WTC11 (cell line): ENCODE results near the gene CACNA2D3. TPM values are rescaled to one million over a fixed set of nuclear protein-coding genes. Genes with fewer than 3 reads are reported as not detected.

Experiments used
- ATAC-seq: fragments of 200-7000 bp; cut with Tn5 transposase; 2 replicates; pipeline ENCODE4 v1.10.0; 2021; ENCODE audit warnings: mild to moderate bottlenecking, moderate library complexity
- CTCF ChIA-PET: fragments of 300-600 bp; sonication (Branson Sonifier 250); formaldehyde crosslinking; loops from one replicate; lab custom pipeline; 2021; ENCODE audit warnings: antibody characterized with exemption; lab: Charles Lee
- POLR2A ChIA-PET: fragments of 350-600 bp; sonication (Branson Sonifier 250); formaldehyde crosslinking; loops from one replicate; lab custom pipeline; 2021; ENCODE audit warnings: antibody characterized with exemption; lab: Charles Lee
- DNase-seq: peaks from one replicate; pipeline ENCODE4 v3.0.0; 2021; ENCODE audit warnings: low spot score
- H3K27ac Mint-ChIP-seq: 2 replicates; pipeline ENCODE4 v1.8.0; 2021; ENCODE audit warnings: mixed read lengths
- H3K27me3 Mint-ChIP-seq: 2 replicates; pipeline ENCODE4 v1.8.0; 2021; ENCODE audit warnings: low read depth, mild to moderate bottlenecking, moderate library complexity, mixed read lengths
- H3K36me3 Mint-ChIP-seq: 2 replicates; pipeline ENCODE4 v1.8.0; 2021; ENCODE audit warnings: mixed read lengths
- H3K4me1 Mint-ChIP-seq: 2 replicates; pipeline ENCODE4 v1.8.0; 2022; ENCODE audit warnings: mixed read lengths
- H3K4me3 Mint-ChIP-seq: 2 replicates; pipeline ENCODE4 v1.8.0; 2021; ENCODE audit warnings: mild to moderate bottlenecking, moderate library complexity, mixed read lengths
- H3K9me3 Mint-ChIP-seq: 2 replicates; pipeline ENCODE4 v1.8.0; 2021; ENCODE audit warnings: mixed read lengths
- ATF3 ChIP-seq: sonication (generic); formaldehyde crosslinking; conservative IDR thresholded peaks from 2 replicates; pipeline ENCODE4 v1.8.1; 2022; ENCODE audit warnings: mild to moderate bottlenecking, missing genetic modification reagents
- CBFB ChIP-seq: sonication (generic); formaldehyde crosslinking; IDR thresholded peaks from 2 replicates; pipeline ENCODE4 v1.8.1; 2022; ENCODE audit warnings: mild to moderate bottlenecking, low read depth, missing genetic modification reagents
- CDX4 ChIP-seq: fragments of 250-450 bp; sonication (Bioruptor Pico); IDR thresholded peaks from 2 replicates; pipeline ENCODE4 v1.9.0; 2021; ENCODE audit warnings: moderate library complexity, mild to moderate bottlenecking, inconsistent platforms, borderline replicate concordance
- CREM ChIP-seq: sonication (generic); formaldehyde crosslinking; IDR thresholded peaks from 2 replicates; pipeline ENCODE4 v1.8.1; 2022; ENCODE audit warnings: mild to moderate bottlenecking, missing genetic modification reagents, moderate library complexity
- ELF4 ChIP-seq: sonication (generic); formaldehyde crosslinking; IDR thresholded peaks from 2 replicates; pipeline ENCODE4 v1.8.1; 2022; ENCODE audit warnings: low read depth, mild to moderate bottlenecking, moderate library complexity, missing genetic modification reagents
- ETV6 ChIP-seq: sonication (generic); formaldehyde crosslinking; IDR thresholded peaks from 2 replicates; pipeline ENCODE4 v1.8.1; 2022; ENCODE audit warnings: mild to moderate bottlenecking, missing genetic modification reagents
- FOXK1 ChIP-seq: sonication (generic); formaldehyde crosslinking; IDR thresholded peaks from 2 replicates; pipeline ENCODE4 v1.8.0; 2022; ENCODE audit warnings: mild to moderate bottlenecking, moderate library complexity, missing genetic modification reagents
- HMGA2 ChIP-seq: fragments of 250-450 bp; sonication (Bioruptor Pico); IDR thresholded peaks from 2 replicates; pipeline ENCODE4 v1.4.0; 2021; ENCODE audit warnings: mild to moderate bottlenecking, moderate library complexity
- MXD4 ChIP-seq: fragments of 250-450 bp; sonication (Bioruptor Pico); IDR thresholded peaks from 2 replicates; pipeline ENCODE4 v1.8.0; 2021; ENCODE audit warnings: mild to moderate bottlenecking, moderate library complexity, borderline replicate concordance
- NR1H2 ChIP-seq: sonication (generic); formaldehyde crosslinking; IDR thresholded peaks from 2 replicates; pipeline ENCODE4 v1.9.0; 2021; ENCODE audit warnings: mild to moderate bottlenecking, moderate library complexity, missing genetic modification reagents
- NR2C2 ChIP-seq: sonication (generic); formaldehyde crosslinking; IDR thresholded peaks from 2 replicates; pipeline ENCODE4 v1.8.0; 2022; ENCODE audit warnings: mild to moderate bottlenecking, missing genetic modification reagents
- TCF7 ChIP-seq: sonication (generic); formaldehyde crosslinking; IDR thresholded peaks from 2 replicates; pipeline ENCODE4 v1.8.0; 2022; ENCODE audit warnings: mild to moderate bottlenecking, low read depth, missing genetic modification reagents, moderate library complexity
- TEAD1 ChIP-seq: sonication (generic); formaldehyde crosslinking; IDR thresholded peaks from 2 replicates; pipeline ENCODE4 v1.8.0; 2022; ENCODE audit warnings: mild to moderate bottlenecking, missing genetic modification reagents
- USF2 ChIP-seq: sonication (generic); formaldehyde crosslinking; IDR thresholded peaks from 2 replicates; pipeline ENCODE4 v1.8.1; 2023; ENCODE audit warnings: mild to moderate bottlenecking, missing genetic modification reagents, moderate library complexity
- ZBTB43 ChIP-seq: sonication (generic); formaldehyde crosslinking; IDR thresholded peaks from 2 replicates; pipeline ENCODE4 v1.8.1; 2023; ENCODE audit warnings: mild to moderate bottlenecking, missing genetic modification reagents
- ZNF219 ChIP-seq: sonication (generic); formaldehyde crosslinking; IDR thresholded peaks from 2 replicates; pipeline ENCODE4 v1.8.0; 2023; ENCODE audit warnings: missing genetic modification reagents, mild to moderate bottlenecking, borderline replicate concordance
- ZNF232 ChIP-seq: sonication (generic); formaldehyde crosslinking; IDR thresholded peaks from 2 replicates; pipeline ENCODE4 v1.8.0; 2022; ENCODE audit warnings: mild to moderate bottlenecking, missing genetic modification reagents
- ZNF671 ChIP-seq: fragments of 250-450 bp; sonication (Bioruptor Pico); IDR thresholded peaks from 2 replicates; pipeline ENCODE4 v1.8.0; 2021; ENCODE audit warnings: mild to moderate bottlenecking
- total RNA-seq: library from RNA; stranded (reverse); gene quantifications from 3 replicates; pipeline ENCODE4 v1.2.3, GENCODE V29; 2021
- TF ChIP-seq, protein P1 (sequence below): fragments of 250-450 bp; sonication (Bioruptor Pico); conservative IDR thresholded peaks from 2 replicates; pipeline ENCODE4 v1.9.0; 2021; ENCODE audit warnings: mild to moderate bottlenecking
- TF ChIP-seq, protein P2 (sequence below): fragments of 250-450 bp; sonication (Bioruptor Pico); IDR thresholded peaks from 2 replicates; pipeline ENCODE4 v1.9.0; 2021; ENCODE audit warnings: mild to moderate bottlenecking, borderline replicate concordance

CACNA2D3 gene
- total RNA-seq, 1 experiment from 2014 or later: 5.0 TPM

DNA sequence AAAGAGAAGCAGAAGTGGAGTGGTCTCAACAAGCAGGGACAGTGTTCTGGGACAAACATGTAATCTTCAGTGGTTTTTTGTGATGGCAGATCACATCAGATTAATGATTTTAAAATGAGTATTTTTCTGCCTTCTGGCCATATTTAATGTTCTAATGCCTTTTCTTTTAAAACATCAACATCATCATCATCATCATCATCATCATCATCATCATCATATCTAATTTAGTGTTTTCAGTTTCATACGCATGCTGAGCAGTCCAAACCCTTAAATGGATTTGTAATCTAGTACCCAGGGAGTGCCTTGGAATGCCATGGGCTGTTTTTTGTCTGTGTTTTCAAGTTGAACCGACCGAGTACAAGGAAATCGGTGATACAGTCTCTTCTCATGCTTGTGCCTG lies 68.9 kb downstream of the CACNA2D3 start:
- Mint-ChIP-seq H3K9me3 (peaks cover 24% of the 10 kb centered on the region), H3K4me3 (no peak overlapping the region), H3K4me1 (peaks cover 30% of the 10 kb centered on the region), H3K27ac (no peak overlapping the region), H3K36me3 (0 out of 2 replicates have a peak, but pooled peaks cover 2% of the 10 kb centered on the region), H3K27me3 (no peaks in the 10 kb centered on the region; the same call in 1 of the 2 replicates)
- CTCF ChIA-PET: interaction anchor here (0.7 kb wide), 1 partner anchor 45 kb away, joined by 5 read pairs; no protein-coding TSS in a partner anchor
- TF ChIP-seq CREM (no peak), ATF3 (CRISPR knock-in tag) (no peak), NR1H2 (CRISPR knock-in tag) (no peak), MXD4 (CRISPR knock-in tag) (no peak), USF2 (no peak), TEAD1 (CRISPR knock-in tag) (no peak), ZNF671 (no peak)
- TF ChIP-seq, protein P1, sequence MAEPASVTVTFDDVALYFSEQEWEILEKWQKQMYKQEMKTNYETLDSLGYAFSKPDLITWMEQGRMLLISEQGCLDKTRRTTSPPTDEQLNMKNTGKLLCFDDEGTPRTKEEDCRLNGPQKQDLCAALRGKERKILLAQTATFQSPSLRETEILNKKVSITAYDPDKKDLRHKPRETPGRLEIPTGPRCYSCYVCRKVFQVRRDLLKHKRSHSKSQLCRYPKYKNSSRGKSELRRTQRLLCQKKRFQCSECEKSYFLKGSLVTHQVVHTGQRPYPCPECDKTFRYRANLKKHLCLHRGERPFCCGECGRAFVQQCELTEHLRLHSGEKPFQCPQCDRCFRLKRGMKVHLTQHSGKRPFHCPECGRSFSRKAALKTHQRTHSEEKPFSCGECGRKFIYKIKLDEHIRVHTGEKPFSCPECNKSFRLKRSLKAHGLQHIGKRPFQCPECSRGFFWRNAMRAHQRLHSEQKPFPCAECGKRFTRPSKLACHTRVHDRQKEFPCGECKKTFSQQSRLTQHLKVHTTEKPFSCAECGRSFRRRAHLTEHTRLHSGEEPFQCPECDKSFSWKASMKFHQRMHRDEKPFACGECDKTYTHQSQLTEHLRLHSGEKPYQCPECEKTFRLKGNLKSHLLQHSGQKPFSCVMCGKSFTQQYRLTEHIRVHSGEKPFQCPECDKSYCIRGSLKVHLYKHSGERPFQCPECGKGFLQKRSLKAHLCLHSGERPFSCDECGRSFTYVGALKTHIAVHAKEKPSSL: no peak
- ATAC-seq (no peak), DNase-seq (no peak)
- POLR2A ChIA-PET: no interaction called here

DNA sequence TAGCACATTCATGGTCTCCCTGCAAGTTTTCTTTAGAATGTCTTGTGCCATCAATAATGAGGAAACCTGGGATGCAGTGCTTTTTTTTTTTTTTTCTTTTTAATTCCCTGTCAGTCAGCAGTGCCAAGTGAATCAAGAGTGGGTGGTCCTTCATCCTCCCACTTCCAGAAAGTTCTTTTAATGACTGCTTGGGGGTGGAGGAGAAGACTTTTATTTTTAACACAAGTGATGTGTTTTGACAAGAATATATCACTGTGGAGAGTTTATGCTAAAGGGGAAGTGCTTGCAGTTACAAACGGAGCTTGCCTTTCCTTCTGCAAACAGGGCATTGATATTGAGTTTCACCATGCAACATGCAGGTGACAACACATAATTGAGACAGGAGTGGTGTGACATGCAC lies 69.7 kb downstream of the CACNA2D3 start:
- ATAC-seq (no peak), DNase-seq (no peak)
- Mint-ChIP-seq H3K27me3 (no peaks in the 10 kb centered on the region; the same call in 1 of the 2 replicates), H3K36me3 (0 out of 2 replicates have a peak, but pooled peaks cover 2% of the 10 kb centered on the region), H3K4me1 (peaks cover 34% of the 10 kb centered on the region), H3K9me3 (peaks cover 24% of the 10 kb centered on the region), H3K27ac (no peak overlapping the region)
- CTCF ChIA-PET: interaction anchor here (1.8 kb wide), 1 partner anchor 45 kb away, joined by 7 read pairs; no protein-coding TSS in a partner anchor
- POLR2A ChIA-PET: no interaction called here
- TF ChIP-seq HMGA2 (CRISPR knock-in tag) (no peak), TCF7 (no peak), CDX4 (CRISPR knock-in tag) (no peak)
- TF ChIP-seq, protein P1: no peak
- TF ChIP-seq, all 79 proteins: peak for 0
- no peak overlapping the region for H3K4me3 Mint-ChIP-seq

DNA sequence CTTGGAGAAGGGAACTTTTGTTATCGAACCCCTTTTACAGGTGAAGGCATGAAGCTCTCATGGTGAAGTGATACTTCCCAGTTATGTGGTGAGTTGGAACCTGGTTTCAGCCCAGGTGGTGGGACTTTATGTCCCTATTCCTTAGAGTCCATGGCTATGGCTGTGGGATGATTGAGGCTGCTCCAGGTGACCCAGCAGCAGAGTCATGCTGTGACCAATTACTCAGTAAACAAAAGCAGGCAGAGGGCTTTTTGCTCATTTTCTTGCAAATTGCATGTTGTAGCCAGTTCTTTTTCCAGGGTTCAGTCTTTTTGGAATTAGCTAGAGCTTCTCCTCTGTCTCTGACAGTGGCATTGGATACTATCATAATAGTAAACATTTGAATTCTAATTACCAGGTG lies 70.7 kb downstream of the CACNA2D3 start:
- Mint-ChIP-seq H3K9me3 (peaks cover 24% of the 10 kb centered on the region), H3K4me3 (no peak overlapping the region), H3K27me3 (no peaks in the 10 kb centered on the region; the same call in 1 of the 2 replicates), H3K4me1 (peaks cover 37% of the 10 kb centered on the region), H3K36me3 (0 out of 2 replicates have a peak, but pooled peaks cover 2% of the 10 kb centered on the region), H3K27ac (no peak overlapping the region)
- ATAC-seq (peak; percentile 81), DNase-seq (no peak)
- ChIA-PET CTCF (interaction anchor here (1.1 to 1.8 kb wide), 2 partner anchors 14 to 46 kb away, joined by 3 to 7 read pairs; no protein-coding TSS in a partner anchor), POLR2A (interaction anchor here (0.6 kb wide), 2 partner anchors 28 to 338 kb away, joined by 4 to 6 read pairs; no protein-coding TSS in a partner anchor)
- TF ChIP-seq ZNF232 (no peak), NR1H2 (CRISPR knock-in tag) (no peak), MXD4 (CRISPR knock-in tag) (no peak), ETV6 (CRISPR knock-in tag) (no peak), ZNF219 (no peak), ZBTB43 (CRISPR knock-in tag) (no peak), NR2C2 (CRISPR knock-in tag) (no peak), ELF4 (CRISPR knock-in tag) (no peak), CBFB (CRISPR knock-in tag) (no peak), FOXK1 (CRISPR knock-in tag) (no peak)
- TF ChIP-seq, protein P2, sequence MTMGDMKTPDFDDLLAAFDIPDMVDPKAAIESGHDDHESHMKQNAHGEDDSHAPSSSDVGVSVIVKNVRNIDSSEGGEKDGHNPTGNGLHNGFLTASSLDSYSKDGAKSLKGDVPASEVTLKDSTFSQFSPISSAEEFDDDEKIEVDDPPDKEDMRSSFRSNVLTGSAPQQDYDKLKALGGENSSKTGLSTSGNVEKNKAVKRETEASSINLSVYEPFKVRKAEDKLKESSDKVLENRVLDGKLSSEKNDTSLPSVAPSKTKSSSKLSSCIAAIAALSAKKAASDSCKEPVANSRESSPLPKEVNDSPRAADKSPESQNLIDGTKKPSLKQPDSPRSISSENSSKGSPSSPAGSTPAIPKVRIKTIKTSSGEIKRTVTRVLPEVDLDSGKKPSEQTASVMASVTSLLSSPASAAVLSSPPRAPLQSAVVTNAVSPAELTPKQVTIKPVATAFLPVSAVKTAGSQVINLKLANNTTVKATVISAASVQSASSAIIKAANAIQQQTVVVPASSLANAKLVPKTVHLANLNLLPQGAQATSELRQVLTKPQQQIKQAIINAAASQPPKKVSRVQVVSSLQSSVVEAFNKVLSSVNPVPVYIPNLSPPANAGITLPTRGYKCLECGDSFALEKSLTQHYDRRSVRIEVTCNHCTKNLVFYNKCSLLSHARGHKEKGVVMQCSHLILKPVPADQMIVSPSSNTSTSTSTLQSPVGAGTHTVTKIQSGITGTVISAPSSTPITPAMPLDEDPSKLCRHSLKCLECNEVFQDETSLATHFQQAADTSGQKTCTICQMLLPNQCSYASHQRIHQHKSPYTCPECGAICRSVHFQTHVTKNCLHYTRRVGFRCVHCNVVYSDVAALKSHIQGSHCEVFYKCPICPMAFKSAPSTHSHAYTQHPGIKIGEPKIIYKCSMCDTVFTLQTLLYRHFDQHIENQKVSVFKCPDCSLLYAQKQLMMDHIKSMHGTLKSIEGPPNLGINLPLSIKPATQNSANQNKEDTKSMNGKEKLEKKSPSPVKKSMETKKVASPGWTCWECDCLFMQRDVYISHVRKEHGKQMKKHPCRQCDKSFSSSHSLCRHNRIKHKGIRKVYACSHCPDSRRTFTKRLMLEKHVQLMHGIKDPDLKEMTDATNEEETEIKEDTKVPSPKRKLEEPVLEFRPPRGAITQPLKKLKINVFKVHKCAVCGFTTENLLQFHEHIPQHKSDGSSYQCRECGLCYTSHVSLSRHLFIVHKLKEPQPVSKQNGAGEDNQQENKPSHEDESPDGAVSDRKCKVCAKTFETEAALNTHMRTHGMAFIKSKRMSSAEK (CRISPR knock-in tag): no peak
